ENCODE results near the gene RFWD3.
"Not testable (repeated sequence)": the region's sequence is repeated elsewhere in the genome, so short reads cannot be mapped to it uniquely, and the experiment has no call there.

Gene RFWD3

DNA sequence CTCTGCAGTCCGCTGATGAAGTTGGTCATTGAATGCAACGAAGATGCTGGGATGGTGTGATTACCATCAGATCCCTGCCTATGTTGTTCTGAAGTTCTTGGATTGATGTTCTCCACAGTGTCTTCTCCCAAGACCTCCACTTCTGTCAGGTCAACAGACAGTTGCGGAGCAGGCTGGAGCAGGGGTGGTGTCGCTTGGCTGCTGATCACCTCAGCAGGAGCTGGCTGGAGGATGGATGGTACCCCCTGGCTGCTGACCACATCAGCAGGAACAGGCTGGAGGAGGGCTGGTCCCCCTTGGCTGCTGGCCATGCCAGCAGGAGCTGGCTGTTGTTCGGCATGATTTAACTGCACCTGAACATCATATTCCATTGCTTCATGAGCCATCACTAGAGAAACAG, 5.6 kb downstream of the RFWD3 start:
- DNase-seq (ENCODE audit: low read depth) = no peak

GRCh38 chr16:74660383-74660782, 6.3 kb downstream of the RFWD3 start:
- DNase-seq (ENCODE audit: low read depth) = no peak

GRCh38 chr16:74659041-74659440, 7.6 kb downstream of the RFWD3 start:
- no peak for DNase-seq (ENCODE audit: low read depth)

DNA sequence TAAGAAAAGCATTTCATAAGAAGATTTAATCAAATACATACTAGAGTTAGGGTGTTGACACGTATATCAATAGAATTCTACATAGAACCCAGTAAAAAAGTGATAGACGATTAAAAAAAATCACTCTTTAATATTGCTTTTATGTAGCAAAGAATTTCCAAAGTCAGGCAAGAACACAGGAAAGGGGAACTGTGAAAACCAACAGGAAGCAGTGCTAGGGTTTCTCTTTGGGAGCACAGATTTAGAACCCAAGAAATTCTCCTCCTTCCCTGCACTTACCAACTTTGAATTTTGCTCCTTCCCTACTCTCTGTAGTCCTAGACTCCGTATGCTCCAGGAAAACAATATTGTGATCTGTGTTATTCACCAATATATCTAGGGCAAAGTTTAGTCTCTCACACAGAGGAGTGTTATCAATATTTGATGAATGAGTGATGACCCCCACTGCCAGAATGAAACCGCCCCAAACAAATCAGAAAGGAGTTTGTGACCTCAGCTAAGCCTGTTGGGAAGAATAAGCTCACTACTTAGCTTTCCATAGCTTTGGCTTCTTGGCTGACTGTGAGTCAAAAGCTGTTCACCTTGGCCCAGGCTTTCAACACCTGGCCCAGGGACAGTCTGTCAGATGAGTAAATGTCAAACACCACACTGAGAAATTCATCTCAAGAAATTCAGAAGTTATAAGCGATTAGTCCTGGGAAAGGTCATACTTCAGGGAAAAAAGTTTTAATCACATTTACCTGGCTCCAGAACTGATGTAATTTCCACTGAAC, 8.6 kb downstream of the RFWD3 start:
- no peak for DNase-seq (ENCODE audit: low read depth)

- DNase-seq (ENCODE audit: low read depth) = no peak
Measured at GRCh38 chr16:74654536-74655050, 12.1 kb downstream of the RFWD3 start.

GRCh38 chr16:74652883-74653282, 13.8 kb downstream of the RFWD3 start:
- DNase-seq (ENCODE audit: low read depth) = not testable (repeated sequence)

DNA sequence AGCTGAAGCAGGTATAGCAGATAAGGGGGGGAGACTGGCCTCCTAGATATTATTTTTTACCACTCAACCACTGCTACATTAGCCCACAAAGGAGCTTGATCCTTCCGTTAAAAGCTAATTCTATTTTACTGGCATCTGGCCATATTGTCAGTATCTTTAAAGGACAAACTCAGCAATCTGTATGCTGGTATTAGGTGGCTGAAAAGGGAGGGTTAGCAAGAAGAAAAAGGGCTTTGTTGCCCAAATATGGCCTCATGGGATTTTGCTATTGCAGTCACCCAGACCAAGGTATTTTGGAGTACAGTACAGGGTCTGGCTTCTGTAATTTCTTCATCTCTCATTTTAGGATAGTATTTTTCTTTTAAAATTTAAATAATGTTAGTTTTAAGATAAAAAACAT, 14.4 kb downstream of the RFWD3 start:
- no peak for DNase-seq (ENCODE audit: low read depth)

DNA sequence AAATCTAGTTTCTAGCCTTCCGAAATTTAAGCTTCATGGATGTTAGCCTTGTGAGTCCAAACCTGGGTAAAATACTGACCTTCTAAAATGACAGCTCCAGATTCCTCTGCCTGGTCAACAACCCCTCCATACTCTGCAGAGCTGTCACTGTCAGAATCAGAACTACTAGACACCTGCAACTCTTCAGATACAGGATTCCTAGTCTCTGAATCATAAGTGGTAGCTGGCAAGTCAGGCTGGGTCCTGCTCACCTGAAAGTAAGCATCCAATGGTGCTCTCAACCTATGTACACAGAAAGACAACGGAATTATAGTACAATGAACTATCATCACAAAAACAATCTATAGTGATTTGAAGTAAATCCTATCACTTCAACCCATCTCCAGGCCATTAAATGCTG, 14.8 kb downstream of the RFWD3 start:
- no peak for DNase-seq (ENCODE audit: low read depth)

DNA sequence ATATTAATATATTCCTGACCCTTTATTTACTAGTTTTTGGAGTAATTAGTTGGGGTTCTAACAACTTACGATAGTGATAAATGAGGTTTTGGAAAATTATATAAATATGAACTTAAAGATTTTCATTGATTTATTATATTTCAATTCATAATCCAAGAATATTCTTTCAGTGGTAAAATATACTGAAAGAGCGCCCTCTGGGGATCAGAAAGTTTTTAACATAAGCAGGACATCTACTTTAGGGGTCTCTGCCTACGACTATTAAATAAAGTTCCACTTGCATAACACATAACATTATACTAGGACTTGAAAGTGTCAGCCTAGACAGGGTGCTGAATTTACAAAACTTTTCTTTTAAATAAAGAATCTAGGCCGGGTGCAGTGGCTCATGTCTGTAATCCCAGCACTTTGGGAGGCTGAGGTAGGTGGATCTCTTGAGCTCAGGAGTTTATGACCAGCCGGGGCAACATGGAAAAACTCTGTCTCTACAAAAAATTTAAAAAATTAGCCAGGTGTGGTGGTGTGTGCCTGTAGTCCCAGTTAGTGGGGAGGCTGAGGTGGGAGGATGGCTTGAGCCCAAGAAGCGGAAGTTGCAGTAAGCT, 15.6 kb downstream of the RFWD3 start:
- no peak for DNase-seq (ENCODE audit: low read depth)

- no peak for DNase-seq (ENCODE audit: low read depth)
Measured at GRCh38 chr16:74649839-74650504, 16.7 kb downstream of the RFWD3 start.

- DNase-seq (ENCODE audit: low read depth) = no peak
Measured at GRCh38 chr16:74641969-74642368, 24.7 kb downstream of the RFWD3 start.

DNA sequence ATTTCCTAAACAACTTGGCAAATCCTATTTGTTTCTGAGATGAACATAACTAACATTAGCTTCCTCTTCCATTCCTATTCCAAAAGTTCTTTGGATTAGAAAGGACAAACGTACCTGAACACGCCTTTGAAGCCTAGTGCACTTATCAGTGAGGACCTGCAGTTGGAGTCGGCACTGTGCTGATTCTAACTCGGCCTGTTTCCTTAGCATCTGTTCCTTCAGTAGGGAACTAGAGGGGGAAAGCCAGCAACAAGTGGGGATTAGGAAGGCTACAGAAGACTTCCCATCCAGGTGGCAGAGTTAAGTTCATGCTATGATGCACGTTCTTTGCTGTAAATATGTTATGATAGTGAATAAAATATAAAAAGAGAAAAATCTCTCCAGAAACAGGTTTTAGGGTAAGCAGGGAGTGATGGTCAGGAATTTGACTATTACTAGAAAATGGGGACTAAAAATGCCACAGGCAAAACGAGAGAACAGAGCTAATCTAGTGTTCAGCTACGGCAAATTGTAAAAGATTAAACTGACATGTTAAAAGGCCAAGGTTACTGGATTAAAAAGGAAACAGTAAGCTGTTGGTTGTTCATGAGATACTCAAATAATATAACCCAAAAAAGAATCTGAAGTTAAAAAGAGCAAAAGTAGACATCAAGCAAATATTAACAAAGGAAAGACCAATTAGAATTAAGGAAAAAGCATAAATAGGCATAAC, 28.8 kb downstream of the RFWD3 start:
- no peak for DNase-seq (ENCODE audit: low read depth)

DNA sequence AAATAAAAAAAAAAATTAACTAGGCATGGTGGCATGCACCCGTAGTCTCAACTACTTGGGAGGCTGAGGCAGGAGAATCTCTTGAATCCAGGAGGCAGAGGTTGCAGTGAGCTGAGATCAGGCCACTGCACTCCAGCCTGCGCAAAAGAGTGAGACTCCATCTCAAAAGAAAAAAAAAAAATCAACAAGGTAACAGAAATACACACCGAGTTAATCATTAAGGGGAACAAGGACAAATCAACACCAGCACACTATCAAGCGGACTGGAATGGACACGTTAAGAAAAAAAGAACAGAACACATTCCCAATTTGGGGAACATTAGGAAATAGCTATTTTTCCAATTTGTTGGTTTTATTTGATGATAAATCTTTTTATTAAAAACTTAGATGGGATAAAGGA, 31.4 kb downstream of the RFWD3 start:
- no peak for DNase-seq (ENCODE audit: low read depth)

DNA sequence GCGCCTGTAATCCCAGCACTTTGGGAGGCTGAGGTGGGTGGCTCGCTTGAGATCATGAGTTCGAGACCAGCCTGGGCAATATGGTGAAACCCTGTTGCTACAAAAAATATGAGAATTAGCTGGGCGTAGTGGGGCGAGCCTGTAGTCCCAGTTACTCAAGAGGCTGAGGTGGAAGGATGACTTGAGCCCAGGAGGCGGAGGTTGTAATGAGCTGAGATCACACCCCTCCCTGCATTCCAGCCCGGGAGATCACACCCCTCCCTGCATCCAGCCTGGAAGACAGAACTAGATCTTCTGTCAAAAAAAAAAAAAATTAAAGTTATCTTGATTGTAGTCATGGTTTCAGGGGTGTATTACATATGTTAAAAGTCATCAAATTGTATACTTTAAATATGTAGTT, 33.0 kb downstream of the RFWD3 start:
- no peak for DNase-seq (ENCODE audit: low read depth)

DNA sequence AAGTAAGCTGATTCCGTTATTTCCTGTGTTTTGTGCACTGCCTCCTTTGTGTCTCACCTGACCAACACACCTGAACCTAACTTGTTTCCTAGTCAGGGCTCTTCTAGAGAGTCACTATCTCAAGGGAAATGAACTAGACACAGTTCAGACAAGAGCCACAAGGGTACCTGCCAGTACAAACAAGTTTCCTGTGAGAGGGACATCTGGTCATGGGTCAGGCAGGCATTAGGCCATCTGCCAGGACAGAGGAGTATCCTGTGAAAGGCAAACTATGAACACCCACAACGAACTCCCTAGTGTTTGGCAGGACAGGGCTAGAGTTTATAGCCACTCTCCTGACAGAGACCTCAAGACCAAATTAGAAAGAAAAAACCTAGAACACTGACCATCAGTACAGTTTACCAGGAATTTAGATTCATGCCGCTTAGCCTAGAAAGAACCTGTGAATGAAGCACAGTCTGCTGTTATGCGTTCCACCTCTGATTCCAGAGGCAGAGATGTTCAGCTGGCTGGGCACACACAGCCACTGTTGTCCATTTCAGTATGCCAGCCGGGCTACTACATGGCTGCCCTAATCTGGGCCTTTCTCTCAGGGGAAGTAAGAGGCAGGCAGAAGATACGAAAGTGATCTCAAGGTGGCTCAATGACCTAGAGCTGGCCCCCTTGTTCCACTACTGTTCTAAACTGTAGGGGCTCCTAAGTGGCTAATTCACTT, 39.0 kb downstream of the RFWD3 start:
- DNase-seq (ENCODE audit: low read depth) = no peak

GRCh38 chr16:74626741-74627416, 39.8 kb downstream of the RFWD3 start:
- DNase-seq (ENCODE audit: low read depth) = no peak

DNA sequence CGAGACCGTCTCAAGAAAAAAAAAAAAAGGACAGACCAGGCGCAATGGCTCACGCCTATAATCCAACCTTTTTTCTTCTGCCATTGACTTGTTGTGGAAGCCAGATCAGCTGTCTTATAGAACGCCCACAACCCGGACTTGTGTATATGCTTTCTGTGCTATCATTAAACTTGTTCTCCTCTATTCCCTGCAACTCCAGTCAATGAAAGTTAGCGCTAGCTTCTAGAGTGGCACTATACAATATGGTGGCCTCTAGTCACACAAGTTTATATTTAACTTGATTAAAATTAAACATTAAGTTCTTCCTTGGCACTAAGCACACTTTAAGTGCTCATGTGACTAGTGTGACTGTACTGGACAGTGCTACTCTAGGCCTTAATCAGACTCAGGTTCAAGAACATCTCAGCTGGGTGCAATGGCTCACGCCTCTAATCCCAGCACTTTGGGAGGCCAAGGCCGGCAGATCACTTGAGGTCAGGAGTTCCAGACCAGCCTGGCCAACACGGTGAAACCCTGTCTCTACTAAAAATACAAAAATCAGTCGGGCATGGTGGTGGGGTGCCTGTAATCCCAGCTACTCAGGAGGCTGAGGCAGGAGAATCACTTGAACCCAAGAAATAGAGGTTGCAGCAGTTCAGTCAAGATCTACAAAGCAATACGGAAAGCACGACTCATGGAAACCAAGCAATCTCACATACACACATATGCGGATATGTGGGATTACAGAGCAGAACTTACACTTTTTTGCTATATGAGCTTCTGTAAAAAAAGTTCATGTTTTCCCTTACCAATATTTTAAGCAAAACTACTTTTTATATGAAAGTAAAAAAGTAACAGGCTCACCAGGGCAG, 41.0 kb downstream of the RFWD3 start:
- no peak for DNase-seq (ENCODE audit: low read depth)

GRCh38 chr16:74623839-74624235, 42.8 kb downstream of the RFWD3 start:
- DNase-seq (ENCODE audit: low read depth) = no peak

GRCh38 chr16:74623214-74623838, 43.4 kb downstream of the RFWD3 start:
- no peak for DNase-seq (ENCODE audit: low read depth)

DNA sequence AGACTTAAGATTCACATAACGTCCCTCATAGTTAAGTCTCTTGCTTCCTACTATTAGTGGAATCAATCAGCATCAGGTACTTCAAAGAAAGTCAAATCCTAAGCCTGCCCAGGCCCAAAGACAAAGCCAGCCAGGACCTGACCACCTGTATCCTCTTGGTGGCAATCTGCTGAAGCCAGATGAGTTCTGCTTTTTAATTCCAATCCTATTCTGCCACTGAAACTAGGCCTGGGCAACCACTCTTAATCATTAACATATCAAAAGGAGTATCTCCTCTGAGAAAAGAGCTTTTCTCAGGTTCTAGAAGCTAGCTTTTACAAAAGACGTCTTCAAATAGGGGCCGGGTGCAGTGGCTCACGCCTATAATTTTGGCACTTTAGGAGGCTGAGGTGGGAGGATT, 44.7 kb downstream of the RFWD3 start:
- DNase-seq (ENCODE audit: low read depth) = no peak
